ENCODE results near the gene DOCK8. TPM values are rescaled to one million over a fixed set of nuclear protein-coding genes. Genes with fewer than 3 reads are reported as not detected.

Gene DOCK8
- total RNA-seq, 3 donors from 2014 or later = 18.4 to 34.1 (median 20.8) TPM

DNA sequence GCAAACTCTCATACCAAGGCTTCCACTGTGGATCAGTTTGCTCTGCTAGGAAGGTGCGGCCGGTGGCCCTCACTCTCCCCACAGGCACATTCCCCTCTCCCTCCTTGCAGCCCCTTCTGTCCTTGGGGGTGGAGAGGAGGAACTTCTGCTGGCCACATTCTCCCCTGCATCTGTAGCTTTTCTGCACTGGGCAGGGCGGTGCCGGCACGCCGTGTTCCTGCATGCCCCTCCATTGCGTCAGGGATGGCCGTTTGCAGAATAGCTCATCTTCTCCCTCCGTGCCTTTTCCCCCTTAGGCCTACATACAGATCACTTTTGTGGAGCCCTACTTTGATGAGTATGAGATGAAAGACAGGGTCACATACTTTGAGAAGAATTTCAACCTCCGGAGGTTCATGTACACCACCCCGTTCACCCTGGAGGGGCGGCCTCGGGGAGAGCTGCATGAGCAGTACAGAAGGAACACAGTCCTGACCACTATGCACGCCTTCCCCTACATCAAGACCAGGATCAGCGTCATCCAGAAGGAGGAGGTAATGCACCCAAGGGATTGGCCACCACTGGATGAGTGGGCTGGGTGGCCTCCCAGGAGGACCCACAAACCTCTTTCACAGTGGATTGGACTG is 231.5 kb downstream of the DOCK8 start:
- TF ChIP-seq POLR2A (IDR thresholded peaks at IDR 0.05) (no peak), CTCF (IDR thresholded peaks at IDR 0.05) (no peak), POLR2AphosphoS5 (IDR thresholded peaks at IDR 0.05) (no peak)
- H3K4me1 ChIP-seq = no peaks in the 10 kb centered on the region
- H3K27ac ChIP-seq = no peak overlapping the region
- peaks cover 5% of the 10 kb centered on the region for H3K36me3 ChIP-seq
- no peak overlapping the region for H3K4me3 ChIP-seq
- DNase-seq (ENCODE audit: low spot score in 2 of 2) = no peak
- H3K9me3 ChIP-seq = no peaks in the 10 kb centered on the region
- intact Hi-C loops (cut with DNase I; ENCODE audit: low total_unique reads) = no loop called here
- no peaks in the 10 kb centered on the region for H3K27me3 ChIP-seq

DNA sequence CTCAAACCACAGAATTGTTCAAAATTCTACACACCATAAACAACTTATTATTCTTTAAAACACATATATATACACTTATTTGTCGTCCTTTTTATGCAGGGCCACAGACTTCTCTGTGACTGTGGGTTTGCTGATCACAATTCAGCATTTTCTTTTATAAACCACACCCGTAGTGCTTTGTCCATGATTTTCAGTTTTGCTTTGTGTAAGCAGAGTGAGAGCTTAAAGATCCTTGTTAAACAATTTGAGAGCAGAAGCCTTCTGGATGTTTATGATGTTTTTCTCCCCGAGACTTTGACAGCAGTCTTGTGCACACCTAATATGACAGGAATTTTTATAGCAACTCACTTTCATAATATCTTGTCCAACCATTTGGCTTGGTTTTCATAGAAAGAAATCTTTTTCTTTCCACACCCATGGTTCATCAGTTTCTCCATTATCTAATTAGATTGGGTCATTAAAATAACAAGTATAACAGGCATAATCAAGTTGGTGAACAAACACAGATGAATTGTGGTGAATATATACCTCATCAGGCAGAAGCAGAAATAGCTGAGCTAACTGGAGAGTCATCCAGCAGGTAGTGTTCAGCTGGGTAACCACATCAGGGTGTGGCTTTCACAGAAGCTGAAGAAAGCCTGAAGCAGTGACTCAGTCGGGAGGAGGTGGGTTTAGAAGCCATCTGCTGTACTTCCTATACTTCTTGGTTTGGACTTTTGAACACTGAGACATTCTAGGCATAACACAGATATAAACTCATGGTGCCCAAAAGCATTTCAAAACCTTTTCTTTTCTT is 232.8 kb downstream of the DOCK8 start:
- no peak overlapping the region for H3K27ac ChIP-seq
- DNase-seq (ENCODE audit: low spot score in 2 of 2) = no peak
- H3K9me3 ChIP-seq = no peaks in the 10 kb centered on the region
- no peaks in the 10 kb centered on the region for H3K4me1 ChIP-seq
- H3K4me3 ChIP-seq = no peak overlapping the region
- TF ChIP-seq CTCF (IDR thresholded peaks at IDR 0.05) = no peak
- H3K36me3 ChIP-seq = no peaks in the 10 kb centered on the region
- no peaks in the 10 kb centered on the region for H3K27me3 ChIP-seq
- intact Hi-C loops (cut with DNase I; ENCODE audit: low total_unique reads) = no loop called here

DNA sequence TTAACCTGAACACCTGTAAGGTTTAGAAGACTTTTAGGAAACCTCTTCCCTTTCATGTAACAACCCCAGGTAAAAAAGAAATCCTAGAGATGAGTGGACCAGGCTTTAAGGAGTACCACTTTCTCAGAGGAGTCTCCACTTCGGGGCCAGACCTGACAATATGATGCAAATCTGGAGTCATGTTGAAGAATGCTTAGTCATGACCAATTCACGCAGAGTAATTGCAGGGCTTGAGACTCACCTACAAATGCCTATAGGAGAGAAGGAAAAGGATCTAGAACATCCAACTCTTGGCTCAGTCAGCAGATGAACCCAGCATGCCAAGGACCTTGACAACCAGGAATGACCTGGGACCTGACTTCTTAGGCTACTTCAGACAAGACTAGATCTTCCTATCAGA is 235.4 kb downstream of the DOCK8 start:
- Histone ChIP-seq H3K4me1 (no peaks in the 10 kb centered on the region), H3K27ac (no peak overlapping the region), H3K9me3 (no peaks in the 10 kb centered on the region), H3K4me3 (no peak overlapping the region), H3K36me3 (no peaks in the 10 kb centered on the region), H3K27me3 (no peaks in the 10 kb centered on the region)
- intact Hi-C loops (cut with DNase I; ENCODE audit: low total_unique reads) = no loop called here
- no peak for DNase-seq (ENCODE audit: low spot score in 2 of 2)
- TF ChIP-seq CTCF (IDR thresholded peaks at IDR 0.05) (no peak), POLR2A (IDR thresholded peaks at IDR 0.05) (no peak), POLR2AphosphoS5 (IDR thresholded peaks at IDR 0.05) (no peak)

DNA sequence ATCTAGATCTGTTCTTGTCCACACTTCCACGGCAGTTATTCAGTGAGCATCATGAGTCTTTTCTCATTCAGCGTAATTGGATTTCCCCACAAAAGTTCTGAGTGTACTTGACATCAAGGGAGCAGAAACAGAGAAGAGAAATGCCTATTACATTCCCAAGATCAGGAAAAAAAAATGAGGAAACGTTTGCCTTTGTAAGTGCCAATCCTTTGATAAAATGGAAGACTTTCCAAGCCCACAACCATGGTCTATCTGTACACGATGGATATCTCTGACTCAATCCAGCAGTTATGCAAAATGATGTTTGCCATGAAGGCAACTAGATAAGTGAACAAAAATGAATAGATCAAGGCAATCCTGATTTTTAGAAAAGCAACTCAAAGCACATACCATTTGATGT is 235.9 kb downstream of the DOCK8 start:
- no peaks in the 10 kb centered on the region for H3K27me3 ChIP-seq

More for the DNA sequence above, 235.9 kb downstream of the DOCK8 start:
- no peaks in the 10 kb centered on the region for H3K36me3 ChIP-seq
- H3K9me3 ChIP-seq = no peaks in the 10 kb centered on the region
- H3K4me1 ChIP-seq = no peaks in the 10 kb centered on the region
- H3K27ac ChIP-seq = no peak overlapping the region
- TF ChIP-seq CTCF (IDR thresholded peaks at IDR 0.05) (no peak), POLR2AphosphoS5 (IDR thresholded peaks at IDR 0.05) (no peak), POLR2A (IDR thresholded peaks at IDR 0.05) (no peak)
- DNase-seq (ENCODE audit: low spot score in 2 of 2) = no peak
- intact Hi-C loops (cut with DNase I; ENCODE audit: low total_unique reads) = no loop called here
- no peak overlapping the region for H3K4me3 ChIP-seq
